NT2/D1 (cell line): ENCODE data around the gene BCLAF1.

Experiments used
- SUZ12 ChIP-seq: IDR thresholded peaks from 2 replicates; pipeline ENCODE4 v1.6.1; 2011; ENCODE audit not compliant: insufficient read length, insufficient read depth; ENCODE audit errors: extremely low read depth
- ZNF274 ChIP-seq: IDR thresholded peaks from 2 replicates; pipeline ENCODE4 v1.6.1; 2011; ENCODE audit warnings: mild to moderate bottlenecking, low read depth, low read length

DNA sequence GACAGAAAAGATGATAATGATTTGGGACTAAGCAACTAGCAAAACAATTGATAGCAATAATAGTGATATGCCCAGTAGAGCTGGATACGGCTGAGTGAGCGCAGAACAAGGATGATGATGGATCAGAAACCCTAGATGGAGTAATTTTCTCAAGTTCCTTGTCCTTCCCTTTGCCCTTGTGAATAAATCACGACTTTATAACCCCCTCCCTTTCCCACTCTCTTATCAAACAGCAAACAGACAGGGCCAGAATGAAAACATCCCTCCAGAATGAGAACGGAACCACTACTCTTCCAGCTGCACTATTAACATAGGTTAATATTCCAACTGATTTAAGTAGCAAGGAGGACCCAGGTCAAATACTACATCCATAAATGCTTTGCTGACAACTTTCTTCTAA lies 38.3 kb downstream of the BCLAF1 start:
- TF ChIP-seq SUZ12 (no peak), ZNF274 (no peak)
